Left forelimb (tissue), 1 donor: Measurements from ENCODE around the gene DMBT1.

Experiments used
- DNase-seq: peaks from one replicate; pipeline ENCODE4 v3.0.0-alpha.2; 2018; ENCODE audit warnings: low spot score

Gene DMBT1

DNA sequence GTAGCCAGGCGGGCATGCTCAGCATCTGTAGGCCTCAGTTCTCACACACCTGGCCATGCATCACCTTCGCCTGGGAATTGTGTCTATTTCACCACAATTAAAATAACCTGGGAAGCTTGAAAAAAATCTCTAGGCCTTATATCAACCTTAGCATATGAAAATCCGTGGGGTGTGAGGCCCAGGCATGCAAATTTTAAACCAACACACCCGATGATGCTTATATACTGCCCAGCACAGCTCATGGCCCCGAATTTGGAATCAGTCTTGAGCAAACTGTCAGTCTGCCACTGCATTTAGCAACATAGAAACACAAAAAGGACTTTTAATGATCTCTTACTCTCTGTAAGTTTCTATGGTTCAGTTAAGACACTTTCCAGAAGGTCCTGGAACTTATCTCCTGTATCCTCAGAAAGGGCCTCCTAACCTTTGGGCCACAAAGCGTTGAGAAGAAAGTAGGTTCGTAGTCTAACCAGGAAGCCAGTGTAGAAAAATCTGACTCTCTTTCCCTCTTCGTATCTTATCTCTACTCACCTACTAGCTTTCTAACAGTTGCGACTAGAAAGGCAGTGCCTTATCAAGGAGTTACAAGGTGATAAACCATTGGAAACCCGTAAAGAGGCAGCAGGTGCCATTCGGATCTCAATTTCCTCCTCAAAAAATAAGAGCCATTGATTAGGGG is 12.0 kb upstream of the DMBT1 start:
- no peak for DNase-seq

- DNase-seq = no peak
Measured at GRCh38 chr10:122549636-122550035, 10.9 kb upstream of the DMBT1 start.

DNA sequence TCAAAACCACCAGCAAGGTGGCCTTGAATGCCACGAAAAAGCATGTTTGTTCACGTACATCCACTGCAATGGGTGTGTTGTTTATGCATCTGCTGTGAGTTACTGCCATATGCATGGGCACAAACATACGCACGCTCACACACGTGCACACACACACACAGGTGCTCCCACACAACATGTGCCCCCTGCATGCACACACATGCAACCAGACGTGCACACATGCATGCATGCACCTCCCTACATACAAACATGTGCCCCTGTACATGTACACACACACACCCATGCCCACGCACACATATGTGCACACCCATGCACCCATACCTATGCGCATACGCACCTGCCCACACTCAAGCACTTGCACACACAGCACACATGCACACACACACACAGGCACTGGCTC is 10.1 kb upstream of the DMBT1 start:
- DNase-seq = no peak

DNA sequence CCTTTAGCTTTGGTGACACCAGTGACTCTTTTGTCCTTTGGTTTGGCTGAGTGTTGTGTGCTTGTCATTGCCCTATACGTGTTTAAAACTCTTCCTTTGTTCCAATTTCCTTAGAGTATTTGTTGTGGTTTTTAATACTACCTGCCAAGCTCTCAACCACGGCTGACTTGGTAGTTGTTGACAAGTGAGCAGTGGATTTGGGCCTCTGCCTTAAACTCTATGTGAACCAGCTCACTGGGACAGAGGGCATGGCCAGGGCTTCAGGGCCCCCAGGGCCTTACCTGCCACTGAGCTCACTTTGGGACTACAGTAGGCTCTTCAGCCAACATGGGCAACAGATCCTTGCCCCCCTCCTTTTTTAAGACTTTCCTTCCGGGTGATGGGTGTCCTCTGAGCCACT is 9.6 kb upstream of the DMBT1 start:
- DNase-seq = no peak

DNA sequence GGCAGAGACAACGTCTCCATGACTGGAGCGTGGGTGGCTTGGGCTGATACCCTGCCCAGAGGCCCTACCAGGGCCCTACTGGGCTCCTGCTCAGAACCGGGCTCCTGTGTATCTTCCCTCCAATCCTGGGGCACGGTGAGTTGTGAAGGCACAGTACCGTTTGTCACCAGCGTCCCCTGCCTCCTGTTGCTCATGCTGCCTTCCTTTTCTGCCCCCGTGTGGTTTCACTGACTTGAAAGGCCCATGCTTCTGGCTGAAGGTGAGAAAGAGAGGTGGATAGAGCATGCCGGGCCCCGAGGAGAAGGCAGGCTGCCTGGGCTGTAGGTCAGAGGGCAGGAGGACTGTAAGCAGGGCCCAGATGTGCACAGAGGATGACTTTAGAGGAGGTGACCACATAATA is 9.1 kb upstream of the DMBT1 start:
- no peak for DNase-seq

- DNase-seq = no peak
Measured at GRCh38 chr10:122553341-122553740, 7.2 kb upstream of the DMBT1 start.

DNA sequence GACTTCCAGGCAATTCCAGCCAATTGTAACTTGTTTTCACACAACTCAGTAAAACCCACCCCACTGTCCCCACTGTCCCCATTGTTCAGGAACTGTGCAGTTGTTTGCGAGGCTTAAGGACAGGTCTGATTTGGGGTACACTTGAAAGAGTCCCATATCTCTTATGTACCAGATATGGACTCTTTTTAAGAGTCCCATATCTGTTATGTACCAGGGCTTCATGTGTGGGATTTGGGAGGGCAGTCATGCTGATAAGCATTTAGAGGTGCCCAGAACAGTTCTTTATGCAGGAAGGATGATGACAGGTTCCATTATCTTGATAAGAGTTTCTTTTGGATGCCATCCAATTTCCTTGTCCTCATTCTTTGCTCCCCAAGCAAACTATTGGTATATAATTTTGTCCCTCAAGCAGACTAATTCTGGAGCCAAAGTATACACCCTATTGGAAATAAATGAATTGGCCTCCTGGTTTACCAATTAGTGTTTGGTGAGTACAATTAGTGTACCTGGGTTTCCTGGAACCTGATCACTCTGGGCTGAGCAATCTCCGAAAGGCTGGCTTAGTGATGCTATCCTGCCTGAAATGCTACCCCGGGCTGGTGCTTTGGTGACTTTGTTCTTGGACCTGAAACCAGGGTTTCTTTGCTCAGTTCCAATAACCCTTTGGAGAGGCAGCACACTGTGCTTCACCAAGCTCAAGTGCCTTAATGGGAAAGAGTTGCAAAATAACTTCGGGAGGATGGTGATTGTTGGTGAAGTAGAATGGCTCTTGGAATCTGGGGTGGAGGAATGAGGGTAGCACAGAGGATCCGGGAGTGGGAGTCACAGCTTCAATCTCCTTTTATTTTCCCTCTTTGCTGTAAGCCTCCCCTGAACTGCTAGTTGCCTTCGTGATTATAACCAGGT is 6.2 kb upstream of the DMBT1 start:
- DNase-seq = no peak

DNA sequence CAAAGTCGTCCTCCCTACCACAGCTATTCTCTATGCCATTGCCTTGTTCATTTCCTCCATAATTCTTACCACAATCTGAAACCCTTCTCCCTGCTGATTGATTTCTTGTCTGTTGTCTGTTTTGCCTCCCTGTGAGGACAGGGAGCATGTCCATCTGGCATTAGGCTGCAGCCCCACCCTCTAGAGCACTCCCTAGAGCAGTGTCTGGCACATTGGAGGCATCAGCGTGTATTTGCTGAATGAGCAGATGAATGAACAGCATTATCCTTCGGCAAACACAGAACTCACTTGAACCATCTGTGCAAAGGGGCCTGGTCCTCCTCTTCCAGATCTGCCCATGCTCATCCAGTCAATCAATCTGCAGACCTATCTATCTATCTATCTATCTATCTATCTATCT is 5.1 kb upstream of the DMBT1 start:
- DNase-seq = no peak

- no peak for DNase-seq
Measured at GRCh38 chr10:122557516-122557915, 3.0 kb upstream of the DMBT1 start.

DNA sequence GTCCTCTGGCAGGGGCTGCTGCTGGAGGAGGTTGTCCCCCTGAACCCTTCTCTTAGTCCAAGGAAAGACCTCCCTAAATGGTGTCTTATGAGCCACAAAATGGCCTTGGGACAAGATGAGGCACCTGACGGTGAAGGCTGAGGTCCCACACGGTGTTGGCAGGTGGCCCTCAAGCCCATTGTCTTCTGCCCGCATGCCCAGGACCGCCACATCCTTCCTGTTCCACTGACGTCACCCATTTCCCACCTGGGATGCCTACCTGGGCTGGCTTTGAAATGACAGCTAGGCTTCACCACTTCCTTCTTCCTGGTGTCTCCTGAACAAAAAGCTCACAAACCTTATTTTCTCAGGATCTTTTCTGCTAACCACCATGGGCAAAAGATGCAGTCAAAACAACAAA is 2.1 kb upstream of the DMBT1 start:
- no peak for DNase-seq

GRCh38 chr10:122559228-122559627 is 1.3 kb upstream of the DMBT1 start:
- no peak for DNase-seq

DNA sequence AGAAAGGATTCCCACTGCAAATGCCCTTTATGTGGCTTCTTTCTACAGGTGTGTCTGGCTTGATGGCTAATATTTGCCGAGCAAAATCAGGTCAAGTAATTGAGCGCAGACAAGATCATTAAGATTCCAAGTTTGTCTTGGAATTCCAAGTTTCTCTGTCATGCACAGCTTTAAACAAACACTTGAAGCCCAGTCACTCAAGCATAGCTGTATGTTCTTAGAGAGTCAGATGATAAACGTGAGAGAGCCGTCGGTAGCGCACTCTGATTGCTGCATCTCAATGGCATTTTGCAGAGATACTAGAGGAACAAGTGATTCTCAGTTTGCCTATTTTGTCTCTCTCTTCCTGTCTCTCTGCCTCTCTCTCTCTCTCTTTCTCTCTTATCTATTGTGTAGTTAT is 658 bp downstream of the DMBT1 start:
- no peak for DNase-seq

DNA sequence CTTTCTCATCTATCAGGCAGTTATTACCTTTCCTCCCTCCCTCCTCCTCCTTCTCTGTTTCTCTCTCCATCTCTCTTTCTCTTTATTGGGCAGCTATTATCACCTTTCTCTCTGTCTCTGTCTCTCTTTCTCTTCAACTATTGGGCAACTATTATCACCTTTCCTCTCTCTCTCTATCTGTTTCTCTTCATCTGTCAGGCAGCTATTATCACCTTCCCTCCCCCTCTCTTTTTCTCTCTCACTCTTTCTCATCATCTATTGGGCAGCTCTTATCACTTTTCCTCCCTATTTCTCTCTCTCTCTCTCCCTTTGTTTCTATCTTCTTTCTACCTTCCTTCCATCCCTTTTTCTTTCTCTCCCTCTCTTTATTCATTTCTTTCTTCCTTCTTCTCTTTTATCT is 1.2 kb downstream of the DMBT1 start:
- no peak for DNase-seq

DNA sequence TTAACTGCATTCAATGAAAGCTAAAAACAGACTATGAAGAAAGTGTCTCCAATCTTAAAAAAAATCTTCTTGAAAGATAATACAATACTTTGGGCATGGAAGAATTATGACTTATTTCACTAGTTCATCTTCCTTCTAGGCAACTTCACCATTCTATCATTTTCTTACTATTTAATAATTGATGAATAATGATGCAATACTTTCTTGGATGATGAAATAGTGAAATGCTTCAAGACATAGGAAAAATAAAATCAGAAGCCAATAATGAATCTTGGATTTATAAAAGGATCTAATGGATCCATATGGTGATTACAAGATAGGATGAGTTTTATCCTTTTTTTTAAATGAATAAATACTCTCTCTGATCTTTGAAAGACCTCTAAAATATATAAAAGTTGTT is 4.4 kb downstream of the DMBT1 start:
- no peak for DNase-seq

DNA sequence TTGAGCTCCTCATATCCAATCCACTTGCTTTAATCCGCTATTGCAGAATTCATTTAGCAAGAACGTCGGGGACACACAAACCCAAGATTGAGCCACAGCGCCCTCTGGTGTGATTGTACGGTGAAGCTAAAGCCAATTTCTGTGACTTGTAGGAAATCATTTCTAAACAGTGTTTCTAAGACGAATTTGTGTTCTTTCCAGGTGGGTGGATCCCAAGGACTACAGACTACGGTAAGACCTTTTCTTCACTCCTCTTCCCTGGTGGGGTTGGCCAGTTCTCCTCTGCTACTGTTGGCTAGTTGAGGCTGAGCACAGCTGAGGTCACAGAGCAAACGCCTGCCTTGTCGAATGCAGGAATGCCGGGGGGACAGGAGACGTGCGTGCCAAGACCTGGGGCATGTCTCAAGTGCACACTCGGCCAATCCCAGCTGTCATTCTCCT is 5.2 kb downstream of the DMBT1 start:
- peak; percentile 83 for DNase-seq

DNA sequence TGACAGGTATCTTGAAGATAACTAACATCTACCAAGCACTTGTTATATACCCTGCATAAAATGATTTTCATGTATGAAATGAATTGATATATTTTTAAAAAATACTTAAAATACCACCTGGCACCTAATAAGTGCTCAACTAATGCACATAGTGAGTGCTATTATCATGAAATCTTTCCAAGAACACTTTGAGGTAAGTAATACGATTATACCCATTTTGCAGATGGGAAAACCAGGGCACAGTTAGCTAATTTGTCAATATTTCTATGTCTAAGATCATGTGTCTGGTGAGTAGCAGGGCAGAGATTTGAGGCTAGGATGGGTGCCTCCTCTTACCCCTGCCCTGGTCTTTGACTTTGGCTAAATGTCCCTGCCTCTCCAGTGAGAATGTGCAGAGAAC is 6.1 kb downstream of the DMBT1 start:
- DNase-seq = no peak

DNA sequence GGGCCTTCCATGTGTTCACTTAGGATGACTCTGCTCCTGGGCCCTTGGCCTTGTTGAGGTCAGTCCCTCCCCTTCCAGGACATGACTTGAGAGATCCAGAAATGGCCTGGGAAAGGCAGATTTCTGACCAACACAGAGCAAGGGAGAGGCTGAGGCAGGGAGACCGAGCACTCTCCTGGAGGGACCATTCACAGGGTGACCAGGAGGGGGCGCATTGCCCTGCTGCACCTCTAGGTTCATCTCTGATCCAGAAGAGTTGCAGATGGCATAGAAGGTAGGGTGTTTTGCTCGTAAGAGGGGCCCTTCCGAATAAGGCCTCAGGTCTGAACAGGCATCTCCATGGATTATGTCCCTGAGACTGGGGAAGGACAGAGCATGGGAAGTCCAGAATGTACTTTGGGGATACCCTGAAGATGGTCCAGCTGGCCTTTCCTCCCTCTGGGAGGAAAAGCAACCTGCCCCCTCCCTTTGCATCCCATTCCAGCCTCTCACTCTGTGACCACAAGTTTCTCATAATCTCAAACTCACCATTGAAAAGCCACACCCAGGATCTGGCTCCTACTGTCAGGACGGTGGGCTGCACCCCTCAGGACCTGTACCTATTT is 6.6 kb downstream of the DMBT1 start:
- no peak for DNase-seq

DNA sequence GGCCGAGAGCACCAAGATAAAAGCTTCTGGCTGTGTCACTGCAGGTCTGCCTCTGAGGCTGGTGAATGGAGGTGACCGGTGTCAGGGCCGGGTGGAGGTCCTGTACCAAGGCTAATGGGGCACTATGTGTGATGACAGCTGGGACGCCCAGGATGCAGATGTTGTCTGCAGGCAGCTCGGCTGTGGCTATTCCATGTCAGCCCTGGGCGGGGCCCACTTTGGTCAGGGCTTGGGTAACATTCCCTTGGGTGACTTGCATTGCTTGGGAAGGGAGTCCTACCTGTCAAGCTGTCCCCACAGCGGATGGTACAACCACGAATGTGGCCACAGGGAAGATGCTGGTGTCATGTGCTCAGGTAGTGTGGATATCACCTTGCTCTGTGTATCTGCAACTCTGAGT is 8.0 kb downstream of the DMBT1 start:
- no peak for DNase-seq

DNA sequence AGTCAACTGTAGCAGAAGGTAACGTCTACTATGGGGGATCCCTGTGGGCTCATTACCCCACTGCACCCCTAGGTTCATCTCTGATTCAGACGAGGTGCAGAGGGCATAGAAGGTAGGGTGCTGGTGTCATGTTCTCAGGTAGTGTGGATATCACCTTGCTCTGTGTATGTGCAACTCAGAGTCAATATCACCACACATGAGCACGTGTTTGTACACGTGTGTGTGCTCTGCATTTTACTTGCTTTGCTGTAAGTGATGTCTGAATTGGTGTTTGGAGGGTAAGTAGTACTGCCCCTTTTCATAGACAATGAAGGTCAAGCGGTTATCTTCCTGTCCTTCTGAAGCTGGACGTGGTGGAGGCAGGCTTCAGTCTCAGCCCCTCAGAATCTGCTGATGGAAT is 10.4 kb downstream of the DMBT1 start:
- DNase-seq = no peak

DNA sequence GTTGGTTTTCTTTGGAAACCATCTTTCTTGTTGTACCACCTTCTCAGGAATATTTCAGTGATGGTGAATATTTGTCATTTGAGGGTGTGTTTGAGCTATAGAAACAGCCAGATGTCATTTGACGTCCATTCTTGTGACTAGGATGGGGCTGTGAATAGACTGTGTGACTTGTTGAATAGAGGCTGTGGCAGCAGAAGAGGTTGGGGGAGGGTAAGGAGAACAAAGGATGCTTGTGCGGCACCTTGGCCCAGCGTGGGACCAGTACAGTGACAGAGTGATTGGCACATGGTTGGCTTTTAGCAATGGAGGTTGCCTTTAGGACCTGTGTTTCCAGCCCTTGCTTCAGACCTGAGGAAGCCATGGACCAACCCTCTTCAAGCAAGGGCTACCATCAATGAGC is 11.3 kb downstream of the DMBT1 start:
- DNase-seq = no peak

- DNase-seq = no peak
Measured at GRCh38 chr10:122575776-122576175, 15.2 kb downstream of the DMBT1 start.

- no peak for DNase-seq
Measured at GRCh38 chr10:122576291-122576690, 15.7 kb downstream of the DMBT1 start.

GRCh38 chr10:122577311-122577885 is 16.8 kb downstream of the DMBT1 start:
- no peak for DNase-seq
